SKM-1 treated with dmso at 0.1 percent for 144 hours (cell line): ENCODE measurements around the gene NLRP11.
"Not testable (repeated sequence)": the region's sequence is repeated elsewhere in the genome, so short reads cannot be mapped to it uniquely, and the experiment has no call there.

Experiments
- DNase-seq: peaks from one replicate; lab custom pipeline; 2025; ENCODE audit not compliant: unreplicated experiment; lab: John Stamatoyannopoulos, UW

The NLRP11 gene

GRCh38 chr19:55781112-55781511 lies 50.7 kb downstream of the NLRP11 start:
- DNase-seq, result no peak

- DNase-seq, result no peak
Observed at GRCh38 chr19:55778331-55778730, 53.5 kb downstream of the NLRP11 start.

- DNase-seq, result no peak
Observed at GRCh38 chr19:55777528-55777927, 54.3 kb downstream of the NLRP11 start.

- not testable (repeated sequence) for DNase-seq
Observed at GRCh38 chr19:55769632-55770031, 62.2 kb downstream of the NLRP11 start.

GRCh38 chr19:55768818-55769217 lies 63.0 kb downstream of the NLRP11 start, which contains the start of gene RFPL4AL1:
RFPL4AL1 (plus strand) TSS chr19:55769118; CDS start chr19:55771805, 2,687 bp downstream.
- not testable (repeated sequence) for DNase-seq

- no peak for DNase-seq
Observed at GRCh38 chr19:55766466-55766865, 65.3 kb downstream of the NLRP11 start.

GRCh38 chr19:55758797-55759196 lies 73.0 kb downstream of the NLRP11 start, which contains the start of gene RFPL4A:
RFPL4A (plus strand) TSS chr19:55759097; CDS start chr19:55761801, 2,704 bp downstream.
- DNase-seq, result not testable (repeated sequence)

GRCh38 chr19:55756808-55757207 lies 75.0 kb downstream of the NLRP11 start:
- DNase-seq, result not testable (repeated sequence)

GRCh38 chr19:55753401-55753800 lies 78.4 kb downstream of the NLRP11 start:
- no peak for DNase-seq

- DNase-seq, result no peak
Observed at GRCh38 chr19:55750715-55751114, 81.1 kb downstream of the NLRP11 start.

GRCh38 chr19:55738302-55738701 lies 93.5 kb downstream of the NLRP11 start, which contains the start of gene NLRP9:
NLRP9 (minus strand) TSS chr19:55738402; CDS start chr19:55738374, 28 bp downstream.
- no peak for DNase-seq
